Mesodermal cell (in vitro differentiated cells): ENCODE measurements around the gene ATF7IP.

Source experiments
- H3K27ac ChIP-seq: 2 replicates; pipeline ENCODE4 v1.7.0; 2013; ENCODE audit warnings: mild to moderate bottlenecking, low read depth, low read length, moderate library complexity; ENCODE audit not compliant: severe bottlenecking
- H3K36me3 ChIP-seq: 2 replicates; pipeline ENCODE4 v1.7.1; 2013; ENCODE audit warnings: mild to moderate bottlenecking, low read length, moderate library complexity; ENCODE audit not compliant: control insufficient read depth, insufficient read depth
- H3K4me1 ChIP-seq: one replicate; pipeline ENCODE4 v1.7.1; 2013; ENCODE audit warnings: mild to moderate bottlenecking, low read length; ENCODE audit not compliant: insufficient read depth, control insufficient read depth, poor library complexity, severe bottlenecking
- H3K4me3 ChIP-seq: 2 replicates; pipeline ENCODE4 v1.7.0; 2013; ENCODE audit warnings: low read length, control low read depth, mild to moderate bottlenecking; ENCODE audit not compliant: insufficient read depth, poor library complexity, severe bottlenecking; ENCODE audit errors: extremely low read depth
- H3K9me3 ChIP-seq: 2 replicates; pipeline ENCODE4 v1.7.1; 2013; ENCODE audit warnings: mild to moderate bottlenecking, low read length, moderate library complexity; ENCODE audit not compliant: control insufficient read depth
- WGBS, 2 experiments: methylation state at CpG; one replicate each; pipeline ENCODE4 v1.1.5; 2013; ENCODE audit warnings: missing lambda C conversion rate in 2 of 2; ENCODE audit not compliant: insufficient coverage in 2 of 2; 5-methylcytosine and 5-hydroxymethylcytosine counted together

ATF7IP gene

GRCh38 chr12:14545144-14546124, 180.0 kb downstream of the ATF7IP start:
- 88 to 93% methylated on average over 3 of the region's 7 CpGs for WGBS, 2 experiments
- no peaks in the 10 kb centered on the region for H3K9me3 ChIP-seq
- no peak overlapping the region for H3K4me3 ChIP-seq
- no peaks in the 10 kb centered on the region for H3K4me1 ChIP-seq
- H3K36me3 ChIP-seq = no peaks in the 10 kb centered on the region
- H3K27ac ChIP-seq = no peak overlapping the region

DNA sequence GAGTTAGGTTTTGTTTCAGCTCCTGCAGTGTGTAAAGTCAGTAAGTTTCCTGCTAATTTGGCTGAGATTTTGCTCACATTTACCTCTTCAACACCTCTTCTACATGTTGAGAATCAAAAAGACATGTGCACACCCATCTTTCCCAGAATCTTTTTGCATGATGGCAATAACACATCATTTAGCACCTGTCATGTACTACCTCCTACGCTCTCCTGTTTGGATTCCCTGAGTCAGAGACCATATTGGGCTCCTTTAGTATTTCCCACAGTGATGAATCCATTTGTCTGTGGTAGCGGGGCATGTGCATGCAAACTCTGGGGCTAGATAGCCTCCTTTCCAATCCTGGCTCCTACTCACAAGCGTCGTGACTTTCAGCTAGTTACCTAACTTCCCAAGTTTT, 182.1 kb downstream of the ATF7IP start:
- Histone ChIP-seq H3K27ac (no peak overlapping the region), H3K4me1 (no peaks in the 10 kb centered on the region), H3K9me3 (no peaks in the 10 kb centered on the region), H3K36me3 (no peaks in the 10 kb centered on the region), H3K4me3 (no peak overlapping the region)
- WGBS, 2 experiments = 100% methylated on average over 1 of the region's 4 CpGs

GRCh38 chr12:14548609-14549008, 183.1 kb downstream of the ATF7IP start:
- no peak overlapping the region for H3K4me3 ChIP-seq
- 100% methylated on average over 2 of the region's 6 CpGs; no CpG with 5 or more reads in 1 of the 2 experiments for WGBS, 2 experiments
- H3K27ac ChIP-seq = no peak overlapping the region
- no peaks in the 10 kb centered on the region for H3K4me1 ChIP-seq
- no peaks in the 10 kb centered on the region for H3K36me3 ChIP-seq
- H3K9me3 ChIP-seq = no peaks in the 10 kb centered on the region
